ENCODE results near the gene PSMD4.

- TF ChIP-seq CTCF (IDR thresholded peaks at IDR 0.05 in 8 of 11, conservative IDR thresholded peaks at IDR 0.05 in 3 of 11) = no peak
- TF ChIP-seq POLR2A (IDR thresholded peaks at IDR 0.05) = no peak
These were observed 34.8 kb downstream of the PSMD4 start for GRCh38 chr1:151289080-151289935.
